Measurements from ENCODE around the gene NABP1.

DNA sequence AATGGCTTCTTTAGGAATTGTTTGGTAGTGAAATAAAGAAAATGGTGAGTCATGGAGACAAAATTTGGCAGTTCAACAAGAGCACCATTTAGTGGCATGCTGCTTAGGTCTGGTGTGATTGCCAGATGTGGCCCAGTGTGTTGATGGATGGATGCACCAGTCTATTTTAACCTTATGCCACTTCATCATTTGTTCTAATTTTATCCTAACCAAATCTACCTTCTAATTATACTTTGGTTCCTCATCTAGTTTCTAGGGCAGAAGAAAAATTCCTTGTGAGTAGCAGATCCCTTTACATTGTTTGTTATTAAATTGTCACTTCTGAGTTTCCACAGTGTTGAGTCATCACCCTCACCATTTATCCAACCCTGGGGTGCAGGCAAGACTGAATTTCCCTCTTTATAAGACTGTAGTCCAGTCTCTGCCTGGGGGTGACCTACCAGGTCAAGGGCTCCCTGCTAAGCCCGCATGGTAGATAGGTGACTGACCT is 32.5 kb downstream of the NABP1 start:
- no peak for TF ChIP-seq EZH2phosphoT487 (IDR thresholded peaks at IDR 0.05; ENCODE audit: borderline replicate concordance)
- TF ChIP-seq, protein P1, sequence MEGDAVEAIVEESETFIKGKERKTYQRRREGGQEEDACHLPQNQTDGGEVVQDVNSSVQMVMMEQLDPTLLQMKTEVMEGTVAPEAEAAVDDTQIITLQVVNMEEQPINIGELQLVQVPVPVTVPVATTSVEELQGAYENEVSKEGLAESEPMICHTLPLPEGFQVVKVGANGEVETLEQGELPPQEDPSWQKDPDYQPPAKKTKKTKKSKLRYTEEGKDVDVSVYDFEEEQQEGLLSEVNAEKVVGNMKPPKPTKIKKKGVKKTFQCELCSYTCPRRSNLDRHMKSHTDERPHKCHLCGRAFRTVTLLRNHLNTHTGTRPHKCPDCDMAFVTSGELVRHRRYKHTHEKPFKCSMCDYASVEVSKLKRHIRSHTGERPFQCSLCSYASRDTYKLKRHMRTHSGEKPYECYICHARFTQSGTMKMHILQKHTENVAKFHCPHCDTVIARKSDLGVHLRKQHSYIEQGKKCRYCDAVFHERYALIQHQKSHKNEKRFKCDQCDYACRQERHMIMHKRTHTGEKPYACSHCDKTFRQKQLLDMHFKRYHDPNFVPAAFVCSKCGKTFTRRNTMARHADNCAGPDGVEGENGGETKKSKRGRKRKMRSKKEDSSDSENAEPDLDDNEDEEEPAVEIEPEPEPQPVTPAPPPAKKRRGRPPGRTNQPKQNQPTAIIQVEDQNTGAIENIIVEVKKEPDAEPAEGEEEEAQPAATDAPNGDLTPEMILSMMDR (conservative IDR thresholded peaks at IDR 0.05; ENCODE audit: low read length), result no peak

Measured in Loucy (cell line).